GM03348 (cell line): ENCODE results near the gene TBX5.

ENCODE experiments used
- DNase-seq: peaks from one replicate; pipeline ENCODE4 v3.0.0; 2012; ENCODE audit warnings: low spot score

The TBX5 gene

GRCh38 chr12:114406316-114406983, 506 bp upstream of the TBX5 start:
- no peak for DNase-seq

DNA sequence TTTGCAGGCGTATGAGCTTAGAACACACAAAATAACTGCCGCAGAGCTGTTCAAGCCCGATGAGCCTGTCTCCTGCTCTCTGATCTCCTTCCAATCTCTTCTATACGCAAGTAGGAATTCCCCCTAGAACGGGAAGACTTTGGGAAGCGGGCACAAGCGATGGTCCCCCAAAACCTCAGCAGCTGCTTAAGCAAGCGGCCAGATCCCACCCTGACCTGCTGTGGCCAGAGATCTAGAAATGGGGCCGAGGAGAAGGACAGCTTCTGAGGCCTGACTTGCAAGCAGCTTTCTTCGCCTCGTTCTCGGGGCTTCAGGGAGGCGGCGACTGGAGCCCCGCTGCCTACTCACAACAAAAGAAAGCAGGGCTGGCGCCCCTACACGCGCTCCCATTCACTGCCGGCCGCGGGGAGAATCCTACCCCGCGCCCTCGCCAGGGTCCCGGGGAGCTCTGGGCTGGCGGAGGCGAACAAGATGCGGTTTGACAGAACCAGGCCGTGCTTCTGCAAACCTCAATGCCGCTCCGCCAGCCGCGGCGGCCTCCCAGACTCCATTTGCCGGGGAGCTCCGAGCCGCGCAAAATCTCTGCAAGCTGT, 922 bp downstream of the TBX5 start:
- DNase-seq, result no peak

DNA sequence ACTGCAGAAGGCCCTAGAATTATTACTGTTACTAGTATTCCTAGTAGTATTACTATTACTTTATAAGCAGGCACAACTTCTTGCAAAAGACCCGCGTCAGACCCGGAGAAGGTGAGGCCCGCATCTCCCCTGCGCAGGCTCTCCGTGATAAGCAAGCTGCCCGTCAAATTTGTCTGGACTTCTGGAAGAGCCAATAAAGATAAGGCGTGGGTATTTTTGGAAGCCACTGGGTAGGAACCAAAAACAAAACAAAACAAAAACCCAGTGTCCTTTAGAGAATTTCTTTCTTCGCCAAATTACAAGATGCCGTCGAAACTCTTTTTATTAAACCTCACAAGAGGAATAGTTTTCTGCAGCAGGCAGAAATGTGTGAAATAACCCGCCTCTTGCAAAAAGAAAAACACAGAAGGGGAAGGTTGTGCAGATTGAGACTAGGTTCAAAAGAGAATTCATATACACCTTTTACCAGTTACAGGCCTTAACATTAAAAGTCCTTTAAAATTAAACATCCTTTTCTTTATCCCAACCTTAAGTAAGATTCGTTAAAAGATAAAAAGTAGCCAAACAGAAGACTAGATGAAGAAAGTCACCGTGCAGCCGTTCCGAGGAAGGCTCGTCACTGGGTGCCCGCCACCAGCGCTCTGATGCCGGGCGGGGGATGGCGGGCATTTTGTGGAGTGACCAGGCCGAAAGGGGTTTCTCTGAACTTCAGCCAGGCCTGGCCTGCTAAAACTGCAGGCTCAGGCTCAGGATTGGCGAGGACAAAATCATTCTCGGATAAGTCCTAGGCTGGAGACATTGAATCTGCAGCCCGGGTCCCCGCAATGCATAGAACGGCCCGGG, 1.6 kb downstream of the TBX5 start:
- DNase-seq, result no peak

DNA sequence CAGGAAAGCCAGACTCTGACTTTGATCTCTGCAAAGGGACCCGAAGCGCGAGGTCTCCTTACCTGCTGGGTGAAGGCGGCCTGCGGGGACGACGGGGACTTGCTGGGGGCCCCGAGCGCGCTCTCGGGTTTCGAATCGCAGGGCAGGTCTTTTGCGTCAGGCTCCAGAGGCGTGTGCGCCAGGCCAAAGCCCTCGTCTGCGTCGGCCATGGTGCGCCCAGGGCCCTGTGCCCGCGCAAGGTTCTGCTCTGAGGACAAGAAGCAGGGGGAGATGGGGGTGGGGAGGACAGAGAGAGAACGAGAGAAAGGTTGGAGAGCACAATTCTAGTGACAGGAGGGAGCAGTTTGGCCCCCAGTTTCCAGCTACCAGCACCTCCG, 2.3 kb downstream of the TBX5 start:
- DNase-seq, result no peak

GRCh38 chr12:114403011-114403689, 2.8 kb downstream of the TBX5 start:
- peak; percentile 77 for DNase-seq

DNA sequence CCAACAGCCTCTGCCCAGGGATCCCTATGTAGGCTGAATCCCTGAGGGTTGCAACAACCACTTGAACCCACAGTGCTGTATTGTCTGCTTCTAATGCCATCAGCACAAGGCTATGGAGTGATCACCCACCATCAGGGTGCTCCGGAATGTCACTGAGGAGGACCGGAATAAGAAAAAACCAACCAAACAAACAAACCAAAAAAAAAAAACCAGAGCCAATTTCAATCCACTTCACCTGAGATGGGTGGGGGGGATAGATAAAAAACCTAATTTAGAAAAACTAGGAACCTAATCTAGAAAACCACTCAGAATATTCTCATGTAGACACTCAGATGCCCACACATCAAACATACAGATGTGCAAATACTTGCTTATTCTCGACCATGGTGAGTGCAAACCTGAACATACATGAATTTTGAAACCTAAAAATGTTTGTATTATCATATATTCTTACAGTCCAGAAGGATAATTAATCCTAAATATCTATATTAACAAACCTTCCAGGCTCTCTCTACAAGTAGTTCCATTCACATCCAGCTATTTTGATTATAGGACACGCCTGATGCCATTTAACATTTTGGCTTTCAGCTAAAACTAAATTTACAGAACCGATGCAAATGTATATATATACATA, 3.7 kb downstream of the TBX5 start:
- DNase-seq, result no peak

- no peak for DNase-seq
Measured at GRCh38 chr12:114401328-114402083, 4.4 kb downstream of the TBX5 start.

- peak; percentile 79 for DNase-seq
Measured at GRCh38 chr12:114400925-114401324, 5.0 kb downstream of the TBX5 start.

- DNase-seq, result no peak
Measured at GRCh38 chr12:114400361-114400811, 5.6 kb downstream of the TBX5 start.

DNA sequence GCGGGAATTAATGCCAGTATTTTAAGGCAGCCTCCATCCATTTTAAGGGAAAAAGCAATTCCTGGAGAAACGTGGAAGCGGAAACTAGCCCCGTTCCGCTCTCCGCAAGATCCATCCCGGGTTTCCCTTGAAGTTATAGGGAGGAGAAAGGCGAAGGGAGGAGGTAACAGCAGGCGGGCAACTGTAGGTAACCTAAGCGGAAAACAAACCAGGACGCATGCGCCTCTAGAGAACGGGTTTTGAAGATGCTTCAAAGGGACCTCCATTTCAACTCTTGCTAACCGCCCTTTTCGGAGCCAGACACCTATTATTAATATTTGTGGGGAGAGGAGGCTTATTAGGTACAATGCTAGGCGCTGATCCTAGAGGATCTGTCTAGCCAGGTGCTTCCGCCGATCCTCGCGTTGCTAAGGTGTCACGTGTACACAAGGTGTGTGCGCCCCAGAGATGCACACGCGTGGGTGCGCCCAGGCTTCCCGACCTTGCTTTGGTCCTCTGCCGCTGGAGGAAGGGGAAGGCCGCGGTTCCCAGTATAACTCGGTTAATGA, 6.2 kb downstream of the TBX5 start:
- DNase-seq, result no peak

- no peak for DNase-seq
Measured at GRCh38 chr12:114397978-114398881, 7.7 kb downstream of the TBX5 start.

DNA sequence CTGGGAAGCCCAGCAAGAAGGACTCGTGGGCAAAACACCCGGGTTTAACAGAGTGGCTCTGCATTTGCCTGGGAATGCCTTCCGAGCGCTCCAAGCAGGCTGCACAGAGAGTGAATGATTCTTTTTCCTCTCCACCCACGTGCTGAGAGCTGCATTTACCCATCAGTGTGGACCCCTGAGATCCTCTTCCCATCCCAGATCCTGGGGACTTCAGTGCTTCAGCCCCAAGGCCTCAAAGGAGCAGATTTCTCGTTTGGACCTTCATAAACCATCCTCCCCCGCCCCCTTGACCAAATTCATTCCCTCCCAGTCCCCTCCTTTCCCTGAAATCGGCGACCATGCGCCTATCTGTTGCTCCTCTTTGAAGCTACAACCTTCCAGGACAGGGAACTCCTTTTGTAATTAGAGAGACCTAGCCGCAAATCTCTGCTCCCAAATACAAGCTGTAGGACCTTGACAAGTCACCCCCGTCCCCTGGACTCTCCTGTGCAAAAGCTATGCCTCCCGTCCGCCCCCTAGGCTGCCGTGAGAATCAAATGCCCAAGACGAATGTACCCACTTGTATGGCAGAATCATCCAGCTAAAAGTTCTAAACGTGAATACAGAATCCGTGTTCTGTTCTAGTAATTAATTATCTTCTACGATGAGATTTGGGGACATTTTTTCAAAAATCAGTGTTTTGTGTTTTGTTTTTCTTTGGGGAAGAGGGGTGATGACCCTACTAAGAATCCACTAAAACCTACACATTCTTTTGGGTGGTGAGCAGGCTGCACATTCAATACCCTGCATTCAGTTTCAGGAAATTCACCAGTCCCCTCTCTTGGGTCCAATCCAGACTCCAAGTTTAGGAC, 8.8 kb downstream of the TBX5 start:
- DNase-seq, result no peak

GRCh38 chr12:114396153-114396868, 9.6 kb downstream of the TBX5 start:
- DNase-seq, result no peak

- DNase-seq, result no peak
Measured at GRCh38 chr12:114395755-114396152, 10.2 kb downstream of the TBX5 start.

GRCh38 chr12:114395233-114395632, 10.7 kb downstream of the TBX5 start:
- DNase-seq, result no peak

- DNase-seq, result no peak
Measured at GRCh38 chr12:114393569-114393968, 12.4 kb downstream of the TBX5 start.

DNA sequence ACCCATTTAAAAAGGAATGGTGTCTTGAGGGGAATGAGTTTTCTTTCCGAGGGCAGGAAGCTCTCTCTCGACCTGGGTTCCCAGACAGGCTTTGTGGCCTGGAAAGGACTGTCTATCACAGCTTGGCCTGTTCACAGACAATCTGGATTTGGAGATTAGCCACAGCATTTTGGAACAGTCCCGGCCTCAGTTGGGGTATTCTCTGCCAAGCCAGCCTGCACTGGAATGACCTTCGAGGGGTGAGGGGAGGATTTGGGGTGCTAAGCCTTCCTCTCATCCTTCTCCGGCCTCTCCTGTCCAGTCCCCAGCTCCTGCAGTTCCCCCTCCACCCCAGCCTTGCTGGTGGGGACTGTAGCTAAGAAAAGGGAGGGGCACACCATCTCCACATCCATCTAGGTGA, 13.0 kb downstream of the TBX5 start:
- no peak for DNase-seq

GRCh38 chr12:114391088-114391487, 14.9 kb downstream of the TBX5 start:
- DNase-seq, result no peak
